GM21360 (cell line): ENCODE data around the gene SEC16A.

Experiments
- ATAC-seq: cut with Tn5 transposase; IDR thresholded peaks from one replicate; pipeline ENCODE4 v1.9.1; 2021; ENCODE audit warnings: mild to moderate bottlenecking, moderate library complexity; ENCODE audit not compliant: unreplicated experiment

Gene SEC16A

GRCh38 chr9:136486823-136487620 is 4.2 kb upstream of the SEC16A start:
- no peak for ATAC-seq

- no peak for ATAC-seq
Measured at GRCh38 chr9:136486131-136486530, 3.3 kb upstream of the SEC16A start.

- no peak for ATAC-seq
Measured at GRCh38 chr9:136485049-136486045, 2.5 kb upstream of the SEC16A start.

GRCh38 chr9:136484153-136485048 is 1.6 kb upstream of the SEC16A start:
- no peak for ATAC-seq

GRCh38 chr9:136483589-136484152 is 831 bp upstream of the SEC16A start:
- peak; percentile 44 for ATAC-seq

GRCh38 chr9:136482046-136482792 is 621 bp downstream of the SEC16A start:
- no peak for ATAC-seq

- ATAC-seq = no peak
Measured at GRCh38 chr9:136481558-136481957, 1.3 kb downstream of the SEC16A start.

GRCh38 chr9:136476369-136477150 is 6.3 kb downstream of the SEC16A start:
- ATAC-seq = no peak

GRCh38 chr9:136474974-136475865 is 7.6 kb downstream of the SEC16A start:
- no peak for ATAC-seq

GRCh38 chr9:136474021-136474640 is 8.7 kb downstream of the SEC16A start:
- ATAC-seq = no peak

GRCh38 chr9:136473354-136473721 is 9.5 kb downstream of the SEC16A start:
- ATAC-seq = no peak

- ATAC-seq = no peak
Measured at GRCh38 chr9:136472640-136473353, 10.0 kb downstream of the SEC16A start.

GRCh38 chr9:136471802-136472487 is 10.9 kb downstream of the SEC16A start:
- ATAC-seq = no peak

- ATAC-seq = no peak
Measured at GRCh38 chr9:136470792-136471469, 11.9 kb downstream of the SEC16A start.

- no peak for ATAC-seq
Measured at GRCh38 chr9:136470356-136470755, 12.5 kb downstream of the SEC16A start.

- ATAC-seq = no peak
Measured at GRCh38 chr9:136467766-136468165, 15.1 kb downstream of the SEC16A start.
